ENCODE measurements around the gene FLCN.

- TF ChIP-seq OSR1 (CRISPR knock-in tag; IDR thresholded peaks at IDR 0.05) (no peak), BACH2 (CRISPR knock-in tag; IDR thresholded peaks at IDR 0.05; ENCODE audit: borderline replicate concordance) (no peak), TSHZ2 (CRISPR knock-in tag; IDR thresholded peaks at IDR 0.05) (no peak), ZFP3 (CRISPR knock-in tag; IDR thresholded peaks at IDR 0.05) (no peak), ZFP30 (CRISPR knock-in tag; IDR thresholded peaks at IDR 0.05) (no peak)
- TF ChIP-seq, protein P1, sequence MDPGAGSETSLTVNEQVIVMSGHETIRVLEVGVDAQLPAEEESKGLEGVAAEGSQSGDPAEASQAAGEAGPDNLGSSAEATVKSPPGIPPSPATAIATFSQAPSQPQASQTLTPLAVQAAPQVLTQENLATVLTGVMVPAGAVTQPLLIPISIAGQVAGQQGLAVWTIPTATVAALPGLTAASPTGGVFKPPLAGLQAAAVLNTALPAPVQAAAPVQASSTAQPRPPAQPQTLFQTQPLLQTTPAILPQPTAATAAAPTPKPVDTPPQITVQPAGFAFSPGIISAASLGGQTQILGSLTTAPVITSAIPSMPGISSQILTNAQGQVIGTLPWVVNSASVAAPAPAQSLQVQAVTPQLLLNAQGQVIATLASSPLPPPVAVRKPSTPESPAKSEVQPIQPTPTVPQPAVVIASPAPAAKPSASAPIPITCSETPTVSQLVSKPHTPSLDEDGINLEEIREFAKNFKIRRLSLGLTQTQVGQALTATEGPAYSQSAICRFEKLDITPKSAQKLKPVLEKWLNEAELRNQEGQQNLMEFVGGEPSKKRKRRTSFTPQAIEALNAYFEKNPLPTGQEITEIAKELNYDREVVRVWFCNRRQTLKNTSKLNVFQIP (CRISPR knock-in tag; IDR thresholded peaks at IDR 0.05; ENCODE audit: borderline replicate concordance, low read depth), result no peak
These were observed 4.7 kb upstream of the FLCN start for GRCh38 chr17:17241656-17242055.
